GM18861 (cell line): ENCODE data around the gene CROCC2.

ENCODE experiments used
- ATAC-seq: cut with Tn5 transposase; IDR thresholded peaks from one replicate; pipeline ENCODE4 v1.9.1; 2021; ENCODE audit not compliant: unreplicated experiment

Gene CROCC2

GRCh38 chr2:240996161-240996833 is 90.2 kb downstream of the CROCC2 start:
- no peak for ATAC-seq

- ATAC-seq = no peak
Observed at GRCh38 chr2:240996834-240997140, 90.7 kb downstream of the CROCC2 start.

GRCh38 chr2:240997141-240997855 is 91.2 kb downstream of the CROCC2 start:
- no peak for ATAC-seq

GRCh38 chr2:240997856-240998705 is 91.9 kb downstream of the CROCC2 start, which contains the start of gene SNED1:
TSS of gene SNED1 (plus strand) at chr2:240998618. CDS start at chr2:240998838, 220 bp downstream.
- no peak for ATAC-seq

GRCh38 chr2:240998706-240998994 is 92.5 kb downstream of the CROCC2 start:
- ATAC-seq = no peak

GRCh38 chr2:240998995-240999791 is 93.1 kb downstream of the CROCC2 start:
- no peak for ATAC-seq

GRCh38 chr2:240999873-241000541 is 93.9 kb downstream of the CROCC2 start:
- ATAC-seq = no peak

- ATAC-seq = no peak
Observed at GRCh38 chr2:241000831-241001321, 94.7 kb downstream of the CROCC2 start.

GRCh38 chr2:241001413-241002274 is 95.5 kb downstream of the CROCC2 start:
- no peak for ATAC-seq

- ATAC-seq = no peak
Observed at GRCh38 chr2:241002275-241003046, 96.3 kb downstream of the CROCC2 start.

- no peak for ATAC-seq
Observed at GRCh38 chr2:241003047-241003360, 96.9 kb downstream of the CROCC2 start.

- ATAC-seq = no peak
Observed at GRCh38 chr2:241003369-241003768, 97.2 kb downstream of the CROCC2 start.

- ATAC-seq = no peak
Observed at GRCh38 chr2:241003830-241004564, 97.9 kb downstream of the CROCC2 start.

GRCh38 chr2:241005569-241005968 is 99.4 kb downstream of the CROCC2 start:
- no peak for ATAC-seq

- ATAC-seq = no peak
Observed at GRCh38 chr2:241006412-241006811, 100.3 kb downstream of the CROCC2 start.

GRCh38 chr2:241007111-241007510 is 101.0 kb downstream of the CROCC2 start:
- no peak for ATAC-seq

GRCh38 chr2:241007880-241008710 is 102.0 kb downstream of the CROCC2 start:
- no peak for ATAC-seq
